B cell (primary cell): ENCODE measurements around the gene TSHZ3. TPM values are rescaled to one million over a fixed set of nuclear protein-coding genes. Genes with fewer than 3 reads are reported as not detected.
A peak's percentile ranks its signal among the peaks of the same experiment; 100 is the strongest.

Source experiments
- ATAC-seq: fragments of 200-7000 bp; cut with Tn5 transposase; one replicate; pipeline ENCODE4 v1.10.0; 2021; ENCODE audit warnings: low read depth, mild to moderate bottlenecking, moderate number of reproducible peaks, moderate library complexity
- CTCF ChIA-PET: fragments of 350-600 bp; sonication (Branson Sonifier 250); formaldehyde crosslinking; loops from one replicate; lab custom pipeline; 2021; ENCODE audit warnings: antibody characterized with exemption, inconsistent platforms; lab: Charles Lee
- POLR2A ChIA-PET: fragments of 350-600 bp; sonication (Branson Sonifier 250); formaldehyde crosslinking; loops from one replicate; lab custom pipeline; 2021; ENCODE audit warnings: antibody characterized with exemption; lab: Charles Lee
- DNase-seq: peaks from one replicate; pipeline ENCODE4 v3.0.0; 2013
- H2AFZ ChIP-seq: 2 replicates; pipeline ENCODE4 v1.6.1; 2012; ENCODE audit warnings: mild to moderate bottlenecking, low read depth, low read length; ENCODE audit not compliant: insufficient read depth, poor library complexity, severe bottlenecking
- H3K27ac ChIP-seq, 2 donors: 1 replicate in 1 of 2; 2 replicates in 1 of 2; pipeline ENCODE4 v1.5.1; 2012 to 2013; ENCODE audit warnings: low read length in 2 of 2, mild to moderate bottlenecking in 2 of 2, moderate library complexity in 1 of 2
- H3K27me3 ChIP-seq, 4 experiments: fragments of 200-600 bp in 1 of 4; sonication (generic) in 1 of 4; replicated peaks in 1 of 4; 1 replicate in 2 of 4; 2 replicates in 2 of 4; pipeline versions ENCODE4 v1.6.1 to v1.7.0; 2013 to 2016; ENCODE audit warnings: low read length in 3 of 4, mild to moderate bottlenecking in 2 of 4, mixed read lengths in 1 of 4, moderate library complexity in 1 of 4; ENCODE audit not compliant: insufficient read depth in 4 of 4, control insufficient read depth in 3 of 4; ENCODE audit errors: control extremely low read depth in 1 of 4
- H3K36me3 ChIP-seq, 2 experiments: replicated peaks in 1 of 2; 1 replicate in 1 of 2; 2 replicates in 1 of 2; pipeline versions ENCODE4 v1.6.1 to v1.7.1; 2013; ENCODE audit warnings: low read length in 1 of 2; ENCODE audit not compliant: insufficient read depth in 2 of 2, control insufficient read depth in 1 of 2; ENCODE audit errors: control extremely low read depth in 1 of 2, extremely low read depth in 1 of 2
- H3K4me1 ChIP-seq, 2 donors: fragments of 200-600 bp in 1 of 2; sonication (generic) in 1 of 2; 1 replicate in 1 of 2; 2 replicates in 1 of 2; pipeline versions ENCODE4 v1.5.1 to v1.6.1; 2013 to 2017; ENCODE audit warnings: low read length in 2 of 2; ENCODE audit not compliant: control insufficient read depth in 2 of 2, insufficient read depth in 2 of 2
- H3K4me2 ChIP-seq: replicated peaks from 2 replicates; pipeline ENCODE3; 2012; ENCODE audit warnings: mild to moderate bottlenecking, low read depth, low read length; ENCODE audit not compliant: poor library complexity, severe bottlenecking
- H3K4me3 ChIP-seq, 5 experiments: fragments of 200-600 bp in 1 of 5; sonication (generic) in 1 of 5; 1 replicate in 3 of 5; 2 replicates in 2 of 5; pipeline versions ENCODE4 v1.5.1 to v1.7.0; 2011 to 2016; ENCODE audit warnings: low read length in 4 of 5, mild to moderate bottlenecking in 4 of 5, low read depth in 2 of 5, control low read depth in 1 of 5, moderate library complexity in 1 of 5; ENCODE audit not compliant: insufficient read depth in 1 of 5; ENCODE audit errors: control extremely low read depth in 1 of 5, extremely low read depth in 1 of 5
- H3K79me2 ChIP-seq: fragments of 200-600 bp; sonication (generic); one replicate; pipeline ENCODE4 v1.6.0; 2016; ENCODE audit warnings: low read length; ENCODE audit not compliant: control insufficient read depth, insufficient read depth
- H3K9ac ChIP-seq: fragments of 200-600 bp; sonication (generic); 2 replicates; pipeline ENCODE4 v1.6.1; 2017; ENCODE audit warnings: mild to moderate bottlenecking, low read length, moderate library complexity
- H3K9me3 ChIP-seq, 3 donors: one replicate each; pipeline versions ENCODE4 v1.6.1 to v1.7.1; 2013; ENCODE audit warnings: low read length in 2 of 3; ENCODE audit not compliant: control insufficient read depth in 2 of 3, insufficient read depth in 1 of 3; ENCODE audit errors: control extremely low read depth in 1 of 3
- H4K20me1 ChIP-seq: 2 replicates; pipeline ENCODE4 v1.6.0; 2012; ENCODE audit warnings: mild to moderate bottlenecking, low read length; ENCODE audit not compliant: insufficient read depth, control insufficient read depth, poor library complexity, severe bottlenecking
- H3K27ac Mint-ChIP-seq: one replicate; pipeline ENCODE4 v1.8.0; 2021; ENCODE audit warnings: mixed read lengths
- H3K27me3 Mint-ChIP-seq: one replicate; pipeline ENCODE4 v1.8.0; 2021; ENCODE audit warnings: mixed read lengths
- H3K4me1 Mint-ChIP-seq: one replicate; pipeline ENCODE4 v1.8.0; 2021; ENCODE audit warnings: mixed read lengths
- H3K4me3 Mint-ChIP-seq: one replicate; pipeline ENCODE4 v1.8.0; 2021; ENCODE audit warnings: mixed read lengths
- H3K9me3 Mint-ChIP-seq: one replicate; pipeline ENCODE4 v1.8.0; 2022; ENCODE audit warnings: mixed read lengths; ENCODE audit not compliant: insufficient read depth
- CTCF ChIP-seq: fragments of 200-600 bp; IDR thresholded peaks from one replicate; pipeline ENCODE4 v1.8.0; 2022; ENCODE audit warnings: antibody characterized with exemption, mild to moderate bottlenecking
- EZH2 ChIP-seq: IDR thresholded peaks from 2 replicates; pipeline ENCODE4 v1.6.1; 2012; ENCODE audit warnings: borderline replicate concordance, low read depth, mild to moderate bottlenecking, moderate library complexity, low read length; ENCODE audit not compliant: insufficient read depth, poor library complexity, severe bottlenecking
- WGBS: methylation state at CpG from one replicate; pipeline ENCODE4 v1.1.5; 2013; ENCODE audit warnings: missing lambda C conversion rate; ENCODE audit not compliant: insufficient coverage; 5-methylcytosine and 5-hydroxymethylcytosine counted together
- intact Hi-C: fragments of 100-400 bp; cut with micrococcal nuclease; formaldehyde crosslinking; loops from one replicate; pipeline ENCODE4 v1.10.0; 2022
- polyA plus RNA-seq: library from polyadenylated mRNA; depleted of rRNA; stranded (reverse); fragments of >200 nt; gene quantifications from 2 replicates; pipeline ENCODE4 v1.2.3, GENCODE V29; 2012
- total RNA-seq, 2 donors: library from RNA; stranded (reverse); fragments of 120-200 nt in 1 of 2; gene quantifications; 1 replicate in 1 of 2; 2 replicates in 1 of 2; pipeline versions ENCODE4 v1.2.3 to v1.2.4, GENCODE V29; 2013 to 2022

TSHZ3 gene
- total and polyA plus RNA-seq, 2 donors (not counting 1 experiment from before 2014, with no cell fraction given): 0.03 to 0.34 TPM

- POLR2A ChIA-PET: no interaction called here
- DNase-seq: peak; percentile 17
- no peaks in the 10 kb centered on the region for H4K20me1 ChIP-seq
- H3K27me3 ChIP-seq: peaks cover 0 to 18% (median 3%) of the 10 kb centered on the region in 4 experiments
- Mint-ChIP-seq H3K27ac (no peak overlapping the region), H3K27me3 (peaks cover 28% of the 10 kb centered on the region), H3K9me3 (no peaks in the 10 kb centered on the region), H3K4me3 (peak overlapping the region; percentile 24), H3K4me1 (peaks cover 12% of the 10 kb centered on the region)
- no peaks in the 10 kb centered on the region for H3K79me2 ChIP-seq
- H3K9me3 ChIP-seq: peaks cover 0 to 12% (median 0%) of the 10 kb centered on the region in 3 donors
- 13% methylated on average over 5 of the region's 14 CpGs for WGBS
- peak overlapping the region; percentile 55 for H2AFZ ChIP-seq
- H3K4me2 ChIP-seq: peak overlapping the region; percentile 38
- no peak overlapping the region for H3K4me3 ChIP-seq
- H3K36me3 ChIP-seq: no peaks in the 10 kb centered on the region
- H3K27ac ChIP-seq: no peak overlapping the region
- H3K4me1 ChIP-seq: peaks cover 0 to 8% of the 10 kb centered on the region in 2 donors
- no peak for ATAC-seq
- H3K9ac ChIP-seq: no peak overlapping the region
- TF ChIP-seq EZH2 (no peak), CTCF (no peak)
- CTCF ChIA-PET: no interaction called here
- intact Hi-C loops: no loop called here
These were observed 8.9 kb downstream of the TSHZ3 start for GRCh38 chr19:31340042-31341025.

- Histone ChIP-seq H3K36me3 (no peaks in the 10 kb centered on the region), H3K4me2 (no peak overlapping the region), H3K4me1 (peaks cover 0 to 8% of the 10 kb centered on the region in 2 donors), H3K27me3 (peaks cover 0 to 14% (median 3%) of the 10 kb centered on the region in 4 experiments), H3K4me3 (no peak overlapping the region), H4K20me1 (no peaks in the 10 kb centered on the region), H2AFZ (no peak overlapping the region), H3K9me3 (peaks cover 0 to 6% (median 0%) of the 10 kb centered on the region in 3 donors), H3K9ac (no peak overlapping the region), H3K27ac (no peak overlapping the region), H3K79me2 (no peaks in the 10 kb centered on the region)
- WGBS: no CpG with 5 or more reads among the region's 5 CpGs
- ChIA-PET POLR2A (no interaction called here), CTCF (no interaction called here)
- intact Hi-C loops: no loop called here
- peaks cover 28% of the 10 kb centered on the region for H3K27me3 Mint-ChIP-seq
- H3K27ac Mint-ChIP-seq: no peak overlapping the region
- no peak for ATAC-seq
- H3K4me3 Mint-ChIP-seq: no peak overlapping the region
- no peak for TF ChIP-seq EZH2
- TF ChIP-seq CTCF: no peak
- peaks cover 12% of the 10 kb centered on the region for H3K4me1 Mint-ChIP-seq
- no peak for DNase-seq
- no peaks in the 10 kb centered on the region for H3K9me3 Mint-ChIP-seq
These were observed 9.8 kb downstream of the TSHZ3 start for GRCh38 chr19:31339411-31339810.
